HepG2 (cell line): Measurements from ENCODE around the gene CAMKK1. TPM values are rescaled to one million over a fixed set of nuclear protein-coding genes. Genes with fewer than 3 reads are reported as not detected.

Source experiments
- ATAC-seq: fragments of 200-7000 bp; cut with Tn5 transposase; 3 replicates; pipeline ENCODE4 v1.9.1; 2020; ENCODE audit warnings: mild to moderate bottlenecking, moderate library complexity
- BruUV-seq: library from RNA; stranded (reverse); fragments of 400-500 nt; replicated peaks from 2 replicates; lab custom pipeline; 2021; lab: Mats Ljungman, UMichigan
- CTCF ChIA-PET: fragments of 300-600 bp; formaldehyde crosslinking; extraction: SDS; loops from one replicate; lab custom pipeline; 2021; ENCODE audit warnings: low total read pairs, inconsistent platforms, low intra/inter-chr PET ratio; lab: Yijun Ruan, JAX
- POLR2A ChIA-PET: fragments of 350-600 bp; sonication (Branson Sonifier 250); formaldehyde crosslinking; loops from one replicate; lab custom pipeline; 2020; ENCODE audit warnings: antibody characterized with exemption, inconsistent platforms; lab: Yijun Ruan, JAX
- DNase-seq: peaks from one replicate; pipeline ENCODE4 v3.0.0-alpha.2; 2015; ENCODE audit warnings: low spot score
- FAIRE-seq: peaks from 3 replicates; lab custom pipeline; 2011; peaks lifted over from hg19 to GRCh38; lab: Jason Lieb, UNC
- H2AFZ ChIP-seq: one replicate; pipeline ENCODE4 v1.6.1; 2011; ENCODE audit warnings: low read length, inconsistent platforms
- H3K27ac ChIP-seq: fragments of 300-600 bp; 3 replicates; pipeline ENCODE4 v1.8.0; 2011; ENCODE audit warnings: mixed run types, mild to moderate bottlenecking, mixed read lengths, low read length, inconsistent platforms; ENCODE audit not compliant: insufficient read depth; ENCODE audit errors: extremely low read length
- H3K27me3 ChIP-seq, 2 experiments: fragments of 200-600 bp in 1 of 2; 2 replicates in 1 of 2; 3 replicates in 1 of 2; pipeline versions ENCODE4 v1.6.0 to v1.8.0; 2011; ENCODE audit warnings: low read length in 2 of 2, mild to moderate bottlenecking in 2 of 2, moderate library complexity in 2 of 2, inconsistent platforms in 1 of 2; ENCODE audit not compliant: insufficient read depth in 2 of 2, control insufficient read depth in 1 of 2
- H3K36me3 ChIP-seq, 2 experiments: fragments of 200-600 bp in 1 of 2; replicated peaks in 1 of 2; 2 replicates in 1 of 2; 3 replicates in 1 of 2; pipeline versions ENCODE4 v1.5.1 to v1.8.0; 2011; ENCODE audit warnings: low read length in 2 of 2, inconsistent platforms in 1 of 2; ENCODE audit not compliant: insufficient read depth in 2 of 2, control insufficient read depth in 1 of 2
- H3K4me1 ChIP-seq: 2 replicates; pipeline ENCODE4 v1.5.1; 2012; ENCODE audit warnings: low read length, inconsistent platforms; ENCODE audit not compliant: insufficient read depth
- H3K4me2 ChIP-seq: 2 replicates; pipeline ENCODE4 v1.6.0; 2011; ENCODE audit warnings: low read depth, low read length, inconsistent platforms
- H3K4me3 ChIP-seq, 3 experiments: fragments of 200-600 bp in 1 of 3; sonication (generic), shearing (Covaris generic) in 1 of 3; replicated peaks in 1 of 3; 2 replicates each; pipeline ENCODE4 v1.5.1; 2011 to 2016; ENCODE audit warnings: low read length in 3 of 3, inconsistent platforms in 2 of 3, low read depth in 2 of 3, mild to moderate bottlenecking in 2 of 3, control low read depth in 1 of 3, mixed read lengths in 1 of 3; ENCODE audit not compliant: insufficient read depth in 1 of 3
- H3K79me2 ChIP-seq: one replicate; pipeline ENCODE4 v1.6.1; 2011; ENCODE audit warnings: low read length, inconsistent platforms; ENCODE audit not compliant: insufficient read depth
- H3K9ac ChIP-seq: 2 replicates; pipeline ENCODE4 v1.6.0; 2011; ENCODE audit warnings: mild to moderate bottlenecking, low read depth, low read length, inconsistent platforms; ENCODE audit not compliant: insufficient read depth
- H3K9me3 ChIP-seq: 2 replicates; pipeline ENCODE4 v1.5.1; 2012; ENCODE audit warnings: mild to moderate bottlenecking, low read length
- H4K20me1 ChIP-seq: 2 replicates; pipeline ENCODE4 v1.6.0; 2011; ENCODE audit warnings: inconsistent platforms, mild to moderate bottlenecking, low read length, moderate library complexity; ENCODE audit not compliant: insufficient read depth
- ATAD3A ChIP-seq: sonication (generic); formaldehyde crosslinking; IDR thresholded peaks from 2 replicates; pipeline ENCODE4 v1.4.0; 2020; ENCODE audit warnings: missing genetic modification reagents
- ATF6 ChIP-seq: sonication (generic); formaldehyde crosslinking; conservative IDR thresholded peaks from 2 replicates; pipeline ENCODE4 v1.4.0; 2020; ENCODE audit warnings: missing genetic modification reagents
- BHLHE40 ChIP-seq: IDR thresholded peaks from 2 replicates; pipeline ENCODE4 v1.6.1; 2011; ENCODE audit warnings: low read length, improper control_type of control experiment
- CENPT ChIP-seq: sonication (generic); formaldehyde crosslinking; IDR thresholded peaks from 2 replicates; pipeline ENCODE4 v1.8.0; 2022; ENCODE audit warnings: low read depth, mild to moderate bottlenecking, moderate library complexity, missing genetic modification reagents
- DPF2 ChIP-seq: sonication (generic); formaldehyde crosslinking; IDR thresholded peaks from 2 replicates; pipeline ENCODE4 v1.4.0; 2020; ENCODE audit warnings: mild to moderate bottlenecking, low read depth, missing genetic modification reagents, borderline replicate concordance
- E2F1 ChIP-seq: sonication (generic); formaldehyde crosslinking; IDR thresholded peaks from 2 replicates; pipeline ENCODE4 v1.5.0; 2020; ENCODE audit warnings: missing genetic modification reagents
- GMEB2 ChIP-seq: IDR thresholded peaks from 2 replicates; pipeline ENCODE4 v1.6.1; 2016; ENCODE audit warnings: missing biosample characterization, missing genetic modification reagents, low read depth
- HCFC1 ChIP-seq: fragments of 150-350 bp; IDR thresholded peaks from 2 replicates; pipeline ENCODE4 v1.6.1; 2014; ENCODE audit warnings: low read depth, low read length
- HNRNPL ChIP-seq: fragments of 200-400 bp; formaldehyde crosslinking; IDR thresholded peaks from 2 replicates; pipeline ENCODE4 v1.6.1; 2017; ENCODE audit warnings: mild to moderate bottlenecking, low read depth, low read length
- MTA3 ChIP-seq: sonication (generic); formaldehyde crosslinking; IDR thresholded peaks from 2 replicates; pipeline ENCODE4 v1.4.0; 2020; ENCODE audit warnings: missing genetic modification reagents
- MXD3 ChIP-seq: IDR thresholded peaks from 2 replicates; pipeline ENCODE4 v1.6.1; 2016; ENCODE audit warnings: mild to moderate bottlenecking, missing biosample characterization, missing genetic modification reagents
- PITX1 ChIP-seq: sonication (generic); formaldehyde crosslinking; IDR thresholded peaks from 2 replicates; pipeline ENCODE4 v1.5.1; 2020; ENCODE audit warnings: mild to moderate bottlenecking, missing genetic modification reagents
- SP2 ChIP-seq: sonication (generic); formaldehyde crosslinking; IDR thresholded peaks from 2 replicates; pipeline ENCODE4 v1.5.1; 2020; ENCODE audit warnings: mild to moderate bottlenecking, missing genetic modification reagents
- THYN1 ChIP-seq: sonication (generic); formaldehyde crosslinking; IDR thresholded peaks from 2 replicates; pipeline ENCODE4 v1.8.1; 2023; ENCODE audit warnings: low read depth, mild to moderate bottlenecking, moderate library complexity, missing genetic modification reagents, borderline replicate concordance
- ZBTB21 ChIP-seq: sonication (generic); formaldehyde crosslinking; IDR thresholded peaks from 2 replicates; pipeline ENCODE4 v1.4.0; 2020; ENCODE audit warnings: missing genetic modification reagents
- ZBTB34 ChIP-seq: sonication (generic); formaldehyde crosslinking; IDR thresholded peaks from 2 replicates; pipeline ENCODE4 v1.8.0; 2022; ENCODE audit warnings: mild to moderate bottlenecking, missing genetic modification reagents
- ZNF737 ChIP-seq: sonication (generic); formaldehyde crosslinking; IDR thresholded peaks from 2 replicates; pipeline ENCODE4 v1.5.0; 2020; ENCODE audit warnings: missing genetic modification reagents, mild to moderate bottlenecking, borderline replicate concordance
- ZNF788 ChIP-seq: sonication (generic); formaldehyde crosslinking; IDR thresholded peaks from 2 replicates; pipeline ENCODE4 v1.5.0; 2020; ENCODE audit warnings: mild to moderate bottlenecking, missing genetic modification reagents, borderline replicate concordance
- WGBS: methylation state at CpG from one replicate; pipeline ENCODE4 v1.1.6; 2017; ENCODE audit warnings: low lambda C conversion rate; 5-methylcytosine and 5-hydroxymethylcytosine counted together
- in situ Hi-C: cut with HindIII; loops from 2 replicates; pipeline ENCODE4 v1.10.0; 2017; ENCODE audit warnings: low pct_unique_long_range_greater_than_20kb; ENCODE audit not compliant: extremely low pct_ligation_motif_present
- intact Hi-C: fragments of 100-400 bp; cut with micrococcal nuclease; formaldehyde crosslinking; loops from one replicate; pipeline ENCODE4 v1.10.0; 2022; ENCODE audit not compliant: unreplicated experiment
- polyA plus RNA-seq, 8 experiments: library from polyadenylated mRNA; depleted of rRNA in 3 of 8; stranded (reverse) in 7 of 8; unstranded in 1 of 8; fragments of >200 nt; fragmentation: Illumina TruSeq in 4 of 8; extraction: Trizol in 4 of 8; gene quantifications; 2 replicates each; pipeline versions ENCODE4 v1.2.1 to v1.2.3, GENCODE V29; 2011 to 2016; ENCODE audit warnings: low read depth in 4 of 8, missing spikeins in 1 of 8, mixed read lengths in 1 of 8; ENCODE audit not compliant: insufficient read depth in 1 of 8
- total RNA-seq, 5 experiments: library from RNA; depleted of rRNA; stranded (reverse); fragments of >200 nt; fragmentation: Illumina TruSeq; extraction: Trizol; gene quantifications; 2 replicates each; pipeline ENCODE4 v1.2.3, GENCODE V29; 2016; ENCODE audit warnings: low read depth in 1 of 5

Gene CAMKK1
- total and polyA plus RNA-seq, 2 of the 13 experiments (the other 11 are each of a cell fraction or from before 2014, with no cell fraction given) = 1.5 to 1.6 TPM

- H3K79me2 ChIP-seq = no peaks in the 10 kb centered on the region
- POLR2A ChIA-PET = interaction anchor here (1.0 to 1.8 kb wide), 2 partner anchors 11 to 12 kb away, joined by 4 to 10 read pairs; partner anchors contain the start of gene NCBP3
- TF ChIP-seq DPF2 (CRISPR knock-in tag) = no peak
- TF ChIP-seq MXD3 = no peak
- TF ChIP-seq HNRNPL = no peak
- TF ChIP-seq SP2 = no peak
- no peak for TF ChIP-seq ZNF788
- TF ChIP-seq BHLHE40 = no peak
- TF ChIP-seq ZBTB21 (CRISPR knock-in tag) = no peak
- TF ChIP-seq GMEB2 (CRISPR knock-in tag) = no peak
- no peak for TF ChIP-seq ATAD3A
- no peak for TF ChIP-seq MTA3
- TF ChIP-seq HCFC1 = no peak
- no peak for TF ChIP-seq E2F1 (CRISPR knock-in tag)
- no peak for TF ChIP-seq CENPT (CRISPR knock-in tag)
- TF ChIP-seq ZBTB34 (CRISPR knock-in tag) = no peak
- no peak for TF ChIP-seq ATF6
- no peak for TF ChIP-seq PITX1
- TF ChIP-seq ZNF737 (CRISPR knock-in tag) = no peak
- TF ChIP-seq THYN1 (CRISPR knock-in tag) = no peak
Observed at GRCh38 chr17:3857261-3858105, 35.4 kb downstream of the CAMKK1 start.

More at GRCh38 chr17:3857261-3858105, 35.4 kb downstream of the CAMKK1 start:
- WGBS = 37% methylated on average over 13 of the region's 16 CpGs
- Histone ChIP-seq H3K27me3 (0 out of 5 replicates have a peak, but pooled peaks cover 0 to 2% of the 10 kb centered on the region in 2 experiments), H3K4me1 (peaks cover 12% of the 10 kb centered on the region), H3K27ac (no peak overlapping the region), H4K20me1 (no peaks in the 10 kb centered on the region), H3K9ac (no peak overlapping the region), H2AFZ (no peak overlapping the region), H3K4me2 (peak overlapping the region; percentile 42), H3K4me3 (no peak overlapping the region; a peak in 1 of 6 replicates), H3K9me3 (no peaks in the 10 kb centered on the region), H3K36me3 (no peaks in the 10 kb centered on the region; a peak in 1 of 5 replicates)
- no peak for DNase-seq
- CTCF ChIA-PET = no interaction called here
- no peak for FAIRE-seq
- intact Hi-C loops = no loop called here
- ATAC-seq = peak; percentile 60
- no TSS peak for BruUV-seq
- in situ Hi-C loops = no loop called here
